MM.1S (cell line): ENCODE results near the gene DNAJC28.

ENCODE experiments used
- DNase-seq: peaks from one replicate; pipeline ENCODE4 v3.0.0-alpha.2; 2015
- H2AFZ ChIP-seq: fragments of 300-600 bp; sonication (generic); 2 replicates; pipeline ENCODE4 v1.6.0; 2016; ENCODE audit warnings: antibody characterized with exemption, low read length
- H3F3A ChIP-seq: fragments of 300-600 bp; sonication (generic); 2 replicates; pipeline ENCODE4 v1.6.1; 2016; ENCODE audit warnings: mild to moderate bottlenecking, antibody characterized with exemption, low read length, moderate library complexity, mixed read lengths; ENCODE audit not compliant: insufficient read depth
- H3K27ac ChIP-seq: fragments of 300-600 bp; sonication (generic); 2 replicates; pipeline ENCODE4 v1.5.1; 2016; ENCODE audit warnings: mild to moderate bottlenecking, low read length
- H3K27me3 ChIP-seq: fragments of 300-600 bp; sonication (generic); replicated peaks from 2 replicates; pipeline ENCODE4 v1.6.0; 2016; ENCODE audit warnings: low read length; ENCODE audit not compliant: insufficient read depth
- H3K36me3 ChIP-seq: fragments of 300-600 bp; sonication (generic); replicated peaks from 2 replicates; pipeline ENCODE4 v1.6.1; 2016; ENCODE audit warnings: mild to moderate bottlenecking, low read length, mixed read lengths; ENCODE audit not compliant: insufficient read depth
- H3K4me1 ChIP-seq: fragments of 300-600 bp; sonication (generic); 2 replicates; pipeline ENCODE4 v1.6.1; 2016; ENCODE audit warnings: low read length, mixed read lengths
- H3K4me2 ChIP-seq: fragments of 300-600 bp; sonication (generic); 2 replicates; pipeline ENCODE4 v1.6.0; 2016; ENCODE audit warnings: low read depth, low read length
- H3K4me3 ChIP-seq: fragments of 300-600 bp; sonication (generic); 2 replicates; pipeline ENCODE4 v1.5.1; 2016; ENCODE audit warnings: low read length, mixed read lengths
- H3K79me2 ChIP-seq: fragments of 300-600 bp; sonication (generic); 2 replicates; pipeline ENCODE4 v1.6.1; 2016; ENCODE audit warnings: mixed run types, low read length, mixed read lengths
- H3K9ac ChIP-seq: fragments of 300-600 bp; sonication (generic); 2 replicates; pipeline ENCODE4 v1.6.1; 2016; ENCODE audit warnings: low read length, mixed read lengths
- H3K9me2 ChIP-seq: fragments of 300-600 bp; sonication (generic); replicated peaks from 2 replicates; pipeline ENCODE4 v1.6.1; 2016; ENCODE audit warnings: mild to moderate bottlenecking, low read length, mixed read lengths; ENCODE audit not compliant: insufficient read depth
- H3K9me3 ChIP-seq: fragments of 300-600 bp; sonication (generic); replicated peaks from 2 replicates; pipeline ENCODE4 v1.6.1; 2016; ENCODE audit warnings: mild to moderate bottlenecking, low read length, mixed read lengths; ENCODE audit not compliant: insufficient read depth
- H4K20me1 ChIP-seq: fragments of 300-600 bp; sonication (generic); 2 replicates; pipeline ENCODE4 v1.6.1; 2016; ENCODE audit warnings: mild to moderate bottlenecking, low read length, moderate library complexity, mixed read lengths; ENCODE audit not compliant: insufficient read depth
- CTCF ChIP-seq: fragments of 300-600 bp; sonication (generic); IDR thresholded peaks from 2 replicates; pipeline ENCODE4 v1.5.1; 2016; ENCODE audit warnings: antibody characterized with exemption, low read length, mixed read lengths
- EZH2 ChIP-seq: fragments of 300-600 bp; sonication (generic); optimal IDR thresholded peaks from 2 replicates; pipeline ENCODE3; 2017; ENCODE audit warnings: low read depth, mild to moderate bottlenecking, antibody characterized with exemption, low read length, mixed read lengths
- EZH2phosphoT487 ChIP-seq: fragments of 300-600 bp; sonication (generic); IDR thresholded peaks from 2 replicates; pipeline ENCODE4 v1.6.1; 2018; ENCODE audit warnings: antibody characterized with exemption, low read length

The DNAJC28 gene

GRCh38 chr21:33458861-33459260 lies 32.7 kb downstream of the DNAJC28 start:
- Histone ChIP-seq H3K4me3 (no peak overlapping the region), H3K9me3 (no peaks in the 10 kb centered on the region), H2AFZ (no peak overlapping the region), H4K20me1 (no peaks in the 10 kb centered on the region), H3K4me1 (no peaks in the 10 kb centered on the region), H3K27me3 (no peaks in the 10 kb centered on the region), H3K9ac (no peak overlapping the region), H3K9me2 (no peaks in the 10 kb centered on the region), H3K79me2 (no peaks in the 10 kb centered on the region), H3K4me2 (no peak overlapping the region), H3F3A (no peaks in the 10 kb centered on the region), H3K27ac (no peak overlapping the region), H3K36me3 (no peaks in the 10 kb centered on the region)
- TF ChIP-seq EZH2phosphoT487 = no peak
- TF ChIP-seq EZH2 = no peak
- no peak for TF ChIP-seq CTCF
- DNase-seq = no peak

- Histone ChIP-seq H3K79me2 (no peaks in the 10 kb centered on the region), H2AFZ (no peak overlapping the region), H3K9me3 (no peaks in the 10 kb centered on the region), H3K36me3 (no peaks in the 10 kb centered on the region), H3K4me3 (no peak overlapping the region), H3K27me3 (no peaks in the 10 kb centered on the region), H3K4me1 (no peaks in the 10 kb centered on the region), H3K9me2 (no peaks in the 10 kb centered on the region), H4K20me1 (no peaks in the 10 kb centered on the region), H3K9ac (no peak overlapping the region), H3K27ac (no peak overlapping the region), H3K4me2 (no peak overlapping the region), H3F3A (no peaks in the 10 kb centered on the region)
- TF ChIP-seq EZH2phosphoT487 (no peak), EZH2 (no peak), CTCF (no peak)
- DNase-seq = no peak
Observed at GRCh38 chr21:33455686-33456446, 35.6 kb downstream of the DNAJC28 start.

- Histone ChIP-seq H2AFZ (no peak overlapping the region), H3K27me3 (no peaks in the 10 kb centered on the region), H3K79me2 (no peaks in the 10 kb centered on the region), H3K4me3 (no peak overlapping the region), H3K4me1 (no peaks in the 10 kb centered on the region), H3K4me2 (no peak overlapping the region), H3K36me3 (no peaks in the 10 kb centered on the region), H3F3A (no peaks in the 10 kb centered on the region), H3K9ac (no peak overlapping the region), H4K20me1 (no peaks in the 10 kb centered on the region), H3K27ac (no peak overlapping the region), H3K9me2 (no peaks in the 10 kb centered on the region), H3K9me3 (no peaks in the 10 kb centered on the region)
- no peak for TF ChIP-seq CTCF
- no peak for TF ChIP-seq EZH2phosphoT487
- TF ChIP-seq EZH2 = no peak
- DNase-seq = no peak
Observed at GRCh38 chr21:33452362-33452761, 39.2 kb downstream of the DNAJC28 start.
